CD4-positive, alpha-beta T cell treated with Interleukin-12 subunit alpha and Interleukin-12 subunit beta, for 1 hour (primary cell): ENCODE measurements around the gene APOE.
"Not testable (repeated sequence)": the region's sequence is repeated elsewhere in the genome, so short reads cannot be mapped to it uniquely, and the experiment has no call there.

ENCODE experiments used
- DNase-seq: peaks from one replicate; pipeline ENCODE4 v3.0.0-alpha.2; 2020

Gene APOE

DNA sequence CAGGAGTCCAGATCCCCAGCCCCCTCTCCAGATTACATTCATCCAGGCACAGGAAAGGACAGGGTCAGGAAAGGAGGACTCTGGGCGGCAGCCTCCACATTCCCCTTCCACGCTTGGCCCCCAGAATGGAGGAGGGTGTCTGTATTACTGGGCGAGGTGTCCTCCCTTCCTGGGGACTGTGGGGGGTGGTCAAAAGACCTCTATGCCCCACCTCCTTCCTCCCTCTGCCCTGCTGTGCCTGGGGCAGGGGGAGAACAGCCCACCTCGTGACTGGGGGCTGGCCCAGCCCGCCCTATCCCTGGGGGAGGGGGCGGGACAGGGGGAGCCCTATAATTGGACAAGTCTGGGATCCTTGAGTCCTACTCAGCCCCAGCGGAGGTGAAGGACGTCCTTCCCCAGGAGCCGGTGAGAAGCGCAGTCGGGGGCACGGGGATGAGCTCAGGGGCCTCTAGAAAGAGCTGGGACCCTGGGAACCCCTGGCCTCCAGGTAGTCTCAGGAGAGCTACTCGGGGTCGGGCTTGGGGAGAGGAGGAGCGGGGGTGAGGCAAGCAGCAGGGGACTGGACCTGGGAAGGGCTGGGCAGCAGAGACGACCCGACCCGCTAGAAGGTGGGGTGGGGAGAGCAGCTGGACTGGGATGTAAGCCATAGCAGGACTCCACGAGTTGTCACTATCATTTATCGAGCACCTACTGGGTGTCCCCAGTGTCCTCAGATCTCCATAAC, at the start of gene APOE:
Gene APOE (plus strand): TSS at position 360 of the 724 bp plus-strand sequence. CDS start 829 bp downstream, outside the sequence.
- DNase-seq, result no peak

GRCh38 chr19:44856421-44857083, 49.0 kb upstream of the APOE start:
- DNase-seq, result no peak

- DNase-seq, result no peak
Measured at GRCh38 chr19:44857837-44858236, 47.8 kb upstream of the APOE start.

- not testable (repeated sequence) for DNase-seq
Measured at GRCh38 chr19:44861576-44861975, 44.0 kb upstream of the APOE start.

DNA sequence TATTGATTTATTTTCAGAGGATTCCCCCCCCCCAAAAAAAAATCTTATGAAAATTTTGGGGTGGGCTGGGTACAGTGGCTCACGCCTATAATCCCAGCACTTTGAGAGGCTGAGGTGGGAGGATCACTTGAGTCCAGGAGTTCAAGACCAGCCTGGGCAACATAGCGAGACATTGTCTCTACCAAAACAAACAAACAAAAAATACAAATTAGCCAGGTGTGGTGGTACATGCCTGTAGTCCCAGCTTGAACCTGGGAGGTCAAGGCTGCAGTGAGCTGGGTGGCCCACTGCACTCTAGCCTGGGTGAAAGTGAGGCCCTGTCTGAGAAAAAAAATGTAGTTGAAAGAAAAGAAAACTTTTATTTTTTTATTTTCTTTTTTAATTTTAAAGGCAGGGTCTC, 41.6 kb upstream of the APOE start:
- no peak for DNase-seq

GRCh38 chr19:44865196-44865767, 40.3 kb upstream of the APOE start:
- DNase-seq, result no peak

DNA sequence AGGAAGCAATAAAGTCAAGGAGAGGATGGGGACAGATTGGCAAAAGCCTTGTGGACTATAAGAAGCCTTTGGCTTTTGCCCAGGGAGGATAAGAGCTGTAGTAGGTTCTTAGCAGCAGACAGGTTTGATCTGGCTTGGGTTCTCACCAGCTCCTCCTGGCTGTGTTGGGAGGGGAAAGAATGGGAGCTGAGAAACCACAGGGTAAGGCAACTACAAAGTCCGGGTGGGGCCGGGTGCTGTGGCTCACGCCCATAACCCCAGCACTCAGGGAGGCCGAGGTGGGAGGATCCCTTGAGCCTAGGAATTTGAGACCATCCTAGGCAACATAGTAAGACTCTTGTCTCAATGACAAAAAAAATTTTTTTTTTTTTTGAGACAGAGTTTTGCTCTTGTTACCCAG, 38.9 kb upstream of the APOE start:
- DNase-seq, result no peak

GRCh38 chr19:44867578-44867977, 38.0 kb upstream of the APOE start:
- DNase-seq, result no peak

DNA sequence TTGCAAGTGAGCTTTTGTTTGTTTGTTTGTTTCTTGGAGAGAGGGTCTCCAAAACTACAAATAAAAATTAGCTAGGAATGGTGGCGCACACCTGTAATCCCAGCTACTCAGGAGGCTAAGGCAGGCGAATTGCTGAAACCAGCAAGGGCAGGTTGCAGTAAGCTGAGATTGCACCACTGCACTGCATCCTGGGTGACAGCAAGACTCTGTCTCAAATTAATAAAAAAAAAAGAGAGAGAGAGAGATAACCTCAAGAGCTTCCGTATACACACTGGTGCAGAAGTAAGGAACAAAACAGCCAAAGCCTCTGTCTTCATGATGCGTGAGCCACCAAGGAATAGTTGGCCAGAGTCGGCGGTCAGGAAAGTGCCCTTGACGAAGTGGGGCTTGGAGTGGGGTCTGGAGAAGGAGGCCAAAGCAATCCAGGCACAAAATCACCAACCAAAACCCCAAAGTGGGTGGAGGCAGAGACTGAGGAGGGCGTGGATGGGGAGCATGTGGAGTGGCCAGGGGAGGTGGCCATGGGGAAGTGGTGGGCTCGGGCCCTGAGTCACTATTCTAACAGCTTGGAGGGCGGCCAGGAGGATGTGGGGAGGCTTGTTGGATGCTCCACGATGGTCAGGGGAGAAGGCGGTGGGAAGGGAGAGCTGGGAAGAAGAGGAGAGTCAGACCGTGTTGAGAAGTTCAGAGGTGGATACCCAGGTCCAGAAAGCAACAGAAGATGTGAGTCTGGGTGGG, 35.7 kb upstream of the APOE start:
- DNase-seq, result no peak

DNA sequence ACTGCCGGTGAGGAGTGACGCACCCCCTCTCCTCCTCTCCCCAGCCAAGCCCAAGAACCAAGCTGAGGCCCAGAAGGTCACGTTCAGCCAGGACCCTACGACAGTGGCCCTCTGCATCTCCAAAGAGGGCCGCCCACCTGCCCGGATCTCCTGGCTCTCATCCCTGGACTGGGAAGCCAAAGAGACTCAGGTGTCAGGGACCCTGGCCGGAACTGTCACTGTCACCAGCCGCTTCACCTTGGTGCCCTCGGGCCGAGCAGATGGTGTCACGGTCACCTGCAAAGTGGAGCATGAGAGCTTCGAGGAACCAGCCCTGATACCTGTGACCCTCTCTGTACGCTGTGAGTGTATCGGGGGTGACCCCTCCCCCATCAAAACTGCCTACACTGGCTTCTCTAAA, 33.8 kb upstream of the APOE start:
- no peak for DNase-seq

DNA sequence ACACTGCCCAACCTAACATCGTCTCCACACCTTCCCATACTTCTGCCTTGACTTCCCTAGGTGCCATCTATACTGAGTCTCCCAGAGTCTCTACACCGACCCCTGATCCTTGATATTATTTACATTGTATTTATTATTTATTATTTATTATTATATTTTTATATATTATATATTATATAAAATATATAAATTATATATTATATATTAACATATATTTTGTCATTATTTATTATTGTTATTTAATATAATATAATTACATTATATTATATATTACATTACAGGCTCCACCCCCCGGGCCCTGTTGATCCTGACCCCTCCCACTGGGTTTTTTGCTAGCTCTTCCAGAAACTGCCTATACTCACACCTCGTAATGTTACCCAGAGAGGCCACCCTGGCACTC, 32.9 kb upstream of the APOE start:
- DNase-seq, result no peak

- DNase-seq, result no peak
Measured at GRCh38 chr19:44874317-44874716, 31.3 kb upstream of the APOE start.

- no peak for DNase-seq
Measured at GRCh38 chr19:44875666-44876451, 29.7 kb upstream of the APOE start.

DNA sequence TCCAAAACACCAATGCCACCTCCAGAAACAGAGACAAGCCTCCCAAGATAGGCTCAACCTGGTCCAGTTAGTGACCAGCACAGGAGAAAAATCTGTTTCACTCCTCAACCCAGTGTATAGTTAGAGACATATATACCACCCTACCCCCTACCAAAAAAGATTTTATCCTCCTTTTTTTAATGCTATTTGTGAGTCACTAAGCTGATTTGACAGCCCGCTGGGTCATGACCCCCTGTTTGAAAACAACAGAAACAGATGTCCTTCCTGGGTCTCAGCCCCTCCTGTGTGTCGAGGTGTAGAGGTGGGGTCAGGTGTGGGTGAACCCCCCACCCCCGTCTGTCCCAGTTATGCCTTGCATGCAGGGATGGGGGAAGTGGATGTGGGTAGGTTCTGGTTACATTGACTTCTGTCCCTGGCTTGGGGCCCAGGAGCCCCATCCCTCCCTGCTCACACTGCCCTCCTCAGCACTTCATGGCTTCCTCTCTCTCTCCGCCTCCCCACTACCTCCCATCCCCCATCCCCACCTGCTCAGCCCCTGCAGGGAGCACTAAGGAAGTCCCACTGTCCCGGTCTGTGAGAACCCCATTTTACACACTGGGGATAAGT, 28.6 kb upstream of the APOE start:
- no peak for DNase-seq

DNA sequence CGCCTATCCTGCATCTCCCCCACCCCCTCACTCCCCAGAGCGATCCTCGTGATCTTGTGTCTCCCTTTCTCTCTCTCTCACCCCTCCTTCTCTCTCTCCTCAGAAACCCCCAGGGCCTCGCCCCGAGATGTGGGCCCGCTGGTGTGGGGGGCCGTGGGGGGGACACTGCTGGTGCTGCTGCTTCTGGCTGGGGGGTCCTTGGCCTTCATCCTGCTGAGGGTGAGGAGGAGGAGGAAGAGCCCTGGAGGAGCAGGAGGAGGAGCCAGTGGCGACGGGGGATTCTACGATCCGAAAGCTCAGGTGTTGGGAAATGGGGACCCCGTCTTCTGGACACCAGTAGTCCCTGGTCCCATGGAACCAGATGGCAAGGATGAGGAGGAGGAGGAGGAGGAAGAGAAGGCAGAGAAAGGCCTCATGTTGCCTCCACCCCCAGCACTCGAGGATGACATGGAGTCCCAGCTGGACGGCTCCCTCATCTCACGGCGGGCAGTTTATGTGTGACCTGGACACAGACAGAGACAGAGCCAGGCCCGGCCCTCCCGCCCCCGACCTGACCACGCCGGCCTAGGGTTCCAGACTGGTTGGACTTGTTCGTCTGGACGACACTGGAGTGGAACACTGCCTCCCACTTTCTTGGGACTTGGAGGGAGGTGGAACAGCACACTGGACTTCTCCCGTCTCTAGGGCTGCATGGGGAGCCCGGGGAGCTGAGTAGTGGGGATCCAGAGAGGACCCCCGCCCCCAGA, 27.3 kb upstream of the APOE start:
- DNase-seq, result no peak

- DNase-seq, result no peak
Measured at GRCh38 chr19:44879309-44880065, 26.1 kb upstream of the APOE start.

DNA sequence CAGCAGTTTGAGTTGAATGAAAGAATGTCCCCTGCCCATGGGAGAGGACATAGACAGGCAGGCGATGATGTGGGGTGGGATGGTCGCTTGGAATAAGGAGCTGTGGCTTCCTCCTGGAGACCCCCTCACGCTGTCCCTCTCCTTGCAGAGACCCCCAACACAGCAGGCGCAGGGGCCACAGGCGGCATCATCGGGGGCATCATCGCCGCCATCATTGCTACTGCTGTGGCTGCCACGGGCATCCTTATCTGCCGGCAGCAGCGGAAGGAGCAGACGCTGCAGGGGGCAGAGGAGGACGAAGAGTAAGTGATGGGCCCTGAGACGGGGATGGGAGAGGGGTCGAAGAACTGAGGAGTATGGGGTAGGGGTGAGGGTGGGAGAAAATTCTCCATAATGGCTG, 23.5 kb upstream of the APOE start:
- no peak for DNase-seq

GRCh38 chr19:44882619-44883397, 22.8 kb upstream of the APOE start:
- not testable (repeated sequence) for DNase-seq

DNA sequence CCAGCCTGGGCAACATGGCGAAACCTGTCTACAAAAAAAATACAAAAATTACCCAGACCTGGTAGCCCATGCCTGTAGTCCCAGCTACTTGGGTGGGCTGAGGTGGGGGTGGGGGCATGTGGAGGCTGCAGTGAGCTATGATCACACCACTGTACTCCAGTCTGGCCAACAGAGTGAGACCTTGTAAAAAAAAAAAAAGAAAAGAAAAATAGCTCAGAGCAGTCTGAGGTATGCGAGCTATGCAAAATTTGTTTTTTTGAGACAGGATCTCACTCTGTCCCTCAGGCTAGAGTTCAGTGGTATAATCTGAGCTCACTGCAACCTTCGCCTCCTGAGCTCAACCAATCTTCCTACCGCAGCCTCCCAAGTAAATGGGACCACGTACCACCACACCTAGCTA, 21.7 kb upstream of the APOE start:
- no peak for DNase-seq

DNA sequence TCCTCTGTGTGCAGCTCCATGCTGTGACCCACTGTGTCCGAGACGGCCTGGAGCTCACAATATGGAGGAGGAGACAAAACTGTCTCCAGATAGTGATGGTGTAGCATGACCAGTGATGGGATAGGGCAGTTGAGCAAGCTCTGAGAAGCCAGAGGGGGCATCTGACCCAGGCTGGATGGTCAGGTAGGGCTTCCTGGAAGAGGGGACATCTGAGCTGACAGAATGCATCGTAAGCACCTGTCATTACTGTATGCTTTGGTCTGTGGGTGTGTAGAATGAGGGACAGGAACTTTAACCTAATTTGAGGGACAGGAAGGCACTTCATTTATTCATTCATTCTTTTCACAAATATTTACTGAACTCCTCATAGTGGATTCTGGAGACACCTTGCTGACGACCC, 21.0 kb upstream of the APOE start:
- DNase-seq, result no peak
